Keratinocyte (primary cell): ENCODE results near the gene ZNF346. TPM values are rescaled to one million over a fixed set of nuclear protein-coding genes. Genes with fewer than 3 reads are reported as not detected.
"Not testable (repeated sequence)": the region's sequence is repeated elsewhere in the genome, so short reads cannot be mapped to it uniquely, and the experiment has no call there.

Experiments used
- DNase-seq: peaks from one replicate; pipeline ENCODE4 v3.0.0-alpha.2; 2011; ENCODE audit warnings: low read depth, missing footprints, low spot score
- FAIRE-seq: peaks from 2 replicates; lab custom pipeline; 2011; peaks lifted over from hg19 to GRCh38; lab: Jason Lieb, UNC
- H2AFZ ChIP-seq: 2 replicates; pipeline ENCODE4 v1.6.0; 2012; ENCODE audit warnings: low read length, control low read depth, inconsistent platforms; ENCODE audit not compliant: control insufficient read depth
- H3K27ac ChIP-seq: 2 replicates; pipeline ENCODE4 v1.5.1; 2011; ENCODE audit warnings: low read length; ENCODE audit not compliant: control insufficient read depth, insufficient read depth
- H3K27me3 ChIP-seq: 3 replicates; pipeline ENCODE4 v1.6.0; 2011; ENCODE audit warnings: low read length; ENCODE audit not compliant: control insufficient read depth, insufficient read depth; ENCODE audit errors: extremely low read depth
- H3K36me3 ChIP-seq, 2 experiments: 2 replicates in 1 of 2; 3 replicates in 1 of 2; pipeline ENCODE4 v1.5.1; 2011; ENCODE audit warnings: low read length in 2 of 2, mild to moderate bottlenecking in 1 of 2; ENCODE audit not compliant: control insufficient read depth in 2 of 2, insufficient read depth in 2 of 2; ENCODE audit errors: extremely low read depth in 1 of 2
- H3K4me1 ChIP-seq: 3 replicates; pipeline ENCODE4 v1.5.1; 2011; ENCODE audit warnings: low read length; ENCODE audit not compliant: control insufficient read depth, insufficient read depth; ENCODE audit errors: extremely low read depth
- H3K4me2 ChIP-seq: 3 replicates; pipeline ENCODE4 v1.6.0; 2011; ENCODE audit warnings: low read depth, low read length; ENCODE audit not compliant: control insufficient read depth, insufficient read depth; ENCODE audit errors: extremely low read depth
- H3K4me3 ChIP-seq, 3 experiments: fragments of 200-600 bp in 1 of 3; sonication (generic) in 1 of 3; 2 replicates in 2 of 3; 3 replicates in 1 of 3; pipeline ENCODE4 v1.5.1; 2011 to 2016; ENCODE audit warnings: low read length in 3 of 3, mild to moderate bottlenecking in 3 of 3, control low read depth in 2 of 3, inconsistent platforms in 1 of 3, low read depth in 1 of 3, mixed read lengths in 1 of 3, mixed run types in 1 of 3, moderate library complexity in 1 of 3; ENCODE audit not compliant: control insufficient read depth in 2 of 3, insufficient read depth in 2 of 3; ENCODE audit errors: extremely low read depth in 1 of 3
- H3K79me2 ChIP-seq: 2 replicates; pipeline ENCODE4 v1.6.0; 2012; ENCODE audit warnings: low read length; ENCODE audit not compliant: control insufficient read depth, insufficient read depth
- H3K9ac ChIP-seq: 3 replicates; pipeline ENCODE4 v1.6.0; 2011; ENCODE audit warnings: low read length; ENCODE audit not compliant: control insufficient read depth, insufficient read depth; ENCODE audit errors: extremely low read depth
- H3K9me1 ChIP-seq: 3 replicates; pipeline ENCODE4 v1.6.0; 2011; ENCODE audit warnings: low read length; ENCODE audit not compliant: control insufficient read depth, insufficient read depth; ENCODE audit errors: extremely low read depth
- H3K9me3 ChIP-seq: 2 replicates; pipeline ENCODE4 v1.5.1; 2012; ENCODE audit warnings: low read depth, low read length; ENCODE audit not compliant: control insufficient read depth
- H4K20me1 ChIP-seq: 3 replicates; pipeline ENCODE4 v1.6.0; 2011; ENCODE audit warnings: low read length; ENCODE audit not compliant: control insufficient read depth, insufficient read depth; ENCODE audit errors: extremely low read depth
- CTCF ChIP-seq, 3 experiments: IDR thresholded peaks in 1 of 3; conservative IDR thresholded peaks in 1 of 3; optimal IDR thresholded peaks in 1 of 3; 2 replicates in 2 of 3; 3 replicates in 1 of 3; pipeline versions ENCODE3 to v1.5.1; 2011; ENCODE audit warnings: low read length in 3 of 3, mild to moderate bottlenecking in 3 of 3, moderate library complexity in 2 of 3, control low read depth in 1 of 3, inconsistent platforms in 1 of 3; ENCODE audit not compliant: insufficient read depth in 2 of 3; ENCODE audit errors: extremely low read depth in 1 of 3
- EZH2 ChIP-seq: IDR thresholded peaks from one replicate; pipeline ENCODE4 v1.6.1; 2012; ENCODE audit warnings: inconsistent platforms, mild to moderate bottlenecking, low read length, moderate library complexity
- dilution Hi-C: fragments of 300-500 bp; cut with MboI; formaldehyde crosslinking; loops from one replicate; pipeline ENCODE4 v1.7.0; 2020; ENCODE audit warnings: low sequenced_read_pairs; ENCODE audit not compliant: extremely low pct_ligation_motif_present
- polyA plus RNA-seq, 5 experiments: library from polyadenylated mRNA; depleted of rRNA in 3 of 5; stranded (reverse) in 3 of 5; stranded (forward) in 1 of 5; unstranded in 1 of 5; fragments of >200 nt; gene quantifications; 1 replicate in 1 of 5; 2 replicates in 3 of 5; 3 replicates in 1 of 5; pipeline versions ENCODE4 v1.2.1 to v1.2.3, GENCODE V29; 2011 to 2012; ENCODE audit warnings: missing spikeins in 2 of 5, low read depth in 1 of 5, low replicate concordance in 1 of 5

Gene ZNF346
- polyA plus RNA-seq, 1 donor (not counting 4 experiments of a cell fraction or from before 2014, with no cell fraction given): 9.5 TPM

- TF ChIP-seq CTCF (optimal IDR thresholded peaks at IDR 0.05 in 1 of 3, IDR thresholded peaks at IDR 0.05 in 1 of 3, conservative IDR thresholded peaks at IDR 0.05 in 1 of 3; ENCODE audit: extremely low read depth in 1 of 3, insufficient read depth in 2 of 3, low read length in 3 of 3) (no peak), EZH2 (no peak)
- H3K4me1 ChIP-seq: no peaks in the 10 kb centered on the region
- H3K27me3 ChIP-seq: no peaks in the 10 kb centered on the region
- dilution Hi-C loops: no loop called here
- H3K27ac ChIP-seq: no peak overlapping the region
- H3K9me1 ChIP-seq: no peaks in the 10 kb centered on the region
- H3K9me3 ChIP-seq: no peaks in the 10 kb centered on the region
- DNase-seq (no peak), FAIRE-seq (no peak)
- H3K4me2 ChIP-seq: no peak overlapping the region
- H3K79me2 ChIP-seq: peaks cover 47% of the 10 kb centered on the region
- no peak overlapping the region for H3K9ac ChIP-seq
- no peak overlapping the region for H3K4me3 ChIP-seq
- no peaks in the 10 kb centered on the region for H4K20me1 ChIP-seq
- H2AFZ ChIP-seq: no peak overlapping the region
- H3K36me3 ChIP-seq: peaks cover 5 to 9% of the 10 kb centered on the region in 2 experiments
Observed at GRCh38 chr5:176980818-176981217, 41.7 kb upstream of the ZNF346 start.

- H3K36me3 ChIP-seq, H3K4me3 ChIP-seq, H3K9me1 ChIP-seq, H4K20me1 ChIP-seq, FAIRE-seq, H2AFZ ChIP-seq, dilution Hi-C loops, H3K4me2 ChIP-seq, H3K9me3 ChIP-seq, H3K9ac ChIP-seq, H3K27ac ChIP-seq, DNase-seq, H3K27me3 ChIP-seq, H3K4me1 ChIP-seq: not testable (repeated sequence)
- H3K79me2 ChIP-seq: peaks cover 57% of the 10 kb centered on the region
Observed at GRCh38 chr5:176983112-176983511, 39.4 kb upstream of the ZNF346 start.

- H3K27ac ChIP-seq, H3K9me3 ChIP-seq, H2AFZ ChIP-seq, H3K36me3 ChIP-seq, H3K4me3 ChIP-seq, H3K27me3 ChIP-seq, H3K4me1 ChIP-seq, H3K9ac ChIP-seq, H3K9me1 ChIP-seq, dilution Hi-C loops, H3K4me2 ChIP-seq, FAIRE-seq, DNase-seq, H4K20me1 ChIP-seq: not testable (repeated sequence)
- peaks cover 62% of the 10 kb centered on the region for H3K79me2 ChIP-seq
Observed at GRCh38 chr5:176983593-176983992, 38.9 kb upstream of the ZNF346 start.

- H3K9me1 ChIP-seq, H3K4me3 ChIP-seq, H3K27me3 ChIP-seq, FAIRE-seq, DNase-seq, H4K20me1 ChIP-seq, H3K9me3 ChIP-seq, H3K27ac ChIP-seq, H3K4me1 ChIP-seq, H3K9ac ChIP-seq, H2AFZ ChIP-seq, H3K4me2 ChIP-seq, H3K36me3 ChIP-seq, dilution Hi-C loops: not testable (repeated sequence)
- H3K79me2 ChIP-seq: peaks cover 65% of the 10 kb centered on the region
Observed at GRCh38 chr5:176984176-176984575, 38.3 kb upstream of the ZNF346 start.
